K562 (cell line): ENCODE results near the gene KCNAB2. TPM values are rescaled to one million over a fixed set of nuclear protein-coding genes. Genes with fewer than 3 reads are reported as not detected.

Experiments
- BACH1 ChIP-seq: fragments of 200-800 bp; sonication (Bioruptor generic); IDR thresholded peaks from 2 replicates; pipeline ENCODE4 v1.6.1; 2016; ENCODE audit warnings: missing genetic modification characterization, missing compliant biosample characterization
- CREB1 ChIP-seq, 2 experiments: sonication (generic) in 1 of 2; formaldehyde crosslinking in 1 of 2; IDR thresholded peaks; 2 replicates each; pipeline versions ENCODE4 v1.6.1 to v1.8.0; 2012 to 2022; ENCODE audit warnings: inconsistent platforms in 1 of 2, mild to moderate bottlenecking in 1 of 2, missing genetic modification reagents in 1 of 2, moderate library complexity in 1 of 2
- GABPB1 ChIP-seq: sonication (generic); formaldehyde crosslinking; IDR thresholded peaks from 2 replicates; pipeline ENCODE4 v1.8.0; 2022; ENCODE audit warnings: mild to moderate bottlenecking, missing genetic modification reagents
- KLF1 ChIP-seq: fragments of 450-650 bp; IDR thresholded peaks from 2 replicates; pipeline ENCODE4 v1.6.1; 2016; ENCODE audit warnings: missing genetic modification characterization, missing compliant biosample characterization
- MAZ ChIP-seq, 2 experiments: fragments of 450-650 bp in 1 of 2; sonication (generic) in 1 of 2; formaldehyde crosslinking; IDR thresholded peaks in 1 of 2; conservative IDR thresholded peaks in 1 of 2; 2 replicates each; pipeline versions ENCODE4 v1.4.0 to v1.5.0; 2020; ENCODE audit warnings: mild to moderate bottlenecking in 1 of 2, missing genetic modification reagents in 1 of 2
- MXI1 ChIP-seq: IDR thresholded peaks from 2 replicates; pipeline ENCODE4 v1.6.1; 2011; ENCODE audit warnings: low read depth, mild to moderate bottlenecking, improper control_type of control experiment, low read length
- RAD51 ChIP-seq: fragments of 450-650 bp; IDR thresholded peaks from 2 replicates; pipeline ENCODE4 v1.7.1; 2016; ENCODE audit warnings: low read depth, mild to moderate bottlenecking, borderline replicate concordance
- RBFOX2 ChIP-seq: fragments of 200-400 bp; formaldehyde crosslinking; IDR thresholded peaks from 2 replicates; pipeline ENCODE4 v1.6.1; 2017; ENCODE audit warnings: low read depth, mild to moderate bottlenecking, low read length, moderate library complexity
- polyA plus RNA-seq, 8 experiments: library from polyadenylated mRNA; depleted of rRNA in 4 of 8; stranded (reverse) in 5 of 8; unstranded in 3 of 8; fragments of >200 nt; fragmentation: Nextera tagmentation in 2 of 8; fragmentation: Illumina TruSeq in 1 of 8; extraction: Ambion mirVana in 2 of 8; extraction: Trizol in 1 of 8; gene quantifications; 2 replicates each; pipeline versions ENCODE4 v1.2.1 to v1.2.3, GENCODE V29; 2011 to 2014; ENCODE audit warnings: inconsistent platforms in 1 of 8, missing spikeins in 1 of 8
- total RNA-seq, 7 experiments: library from RNA; depleted of rRNA in 6 of 7; stranded (reverse); fragments of >200 nt in 6 of 7; fragmentation: Illumina TruSeq in 2 of 7; extraction: Trizol in 2 of 7; gene quantifications; 2 replicates each; pipeline versions ENCODE4 v1.2.1 to v1.2.3, GENCODE V29; 2011 to 2021; ENCODE audit warnings: low replicate concordance in 1 of 7
- TF ChIP-seq, protein P1 (sequence below): sonication (generic); formaldehyde crosslinking; IDR thresholded peaks from 2 replicates; pipeline ENCODE4 v1.9.0; 2022; ENCODE audit warnings: mild to moderate bottlenecking, missing genetic modification reagents
- TF ChIP-seq, protein P2 (sequence below), 2 experiments: fragments of 450-650 bp; formaldehyde crosslinking in 1 of 2; IDR thresholded peaks; 2 replicates each; pipeline versions ENCODE4 v1.4.0 to v1.6.1; 2014 to 2020; ENCODE audit warnings: mild to moderate bottlenecking in 2 of 2, borderline replicate concordance in 1 of 2, low read depth in 1 of 2
- TF ChIP-seq, protein P3 (sequence below): sonication (generic); formaldehyde crosslinking; IDR thresholded peaks from 2 replicates; pipeline ENCODE4 v1.8.1; 2022; ENCODE audit warnings: missing genetic modification reagents
- TF ChIP-seq, protein P4 (sequence below): fragments of 450-650 bp; IDR thresholded peaks from 2 replicates; pipeline ENCODE4 v1.6.1; 2018; ENCODE audit warnings: mild to moderate bottlenecking, low read depth; ENCODE audit not compliant: partially characterized antibody
- TF ChIP-seq, protein P5 (sequence below): sonication (generic); formaldehyde crosslinking; IDR thresholded peaks from 2 replicates; pipeline ENCODE4 v1.8.1; 2023; ENCODE audit warnings: mild to moderate bottlenecking, missing genetic modification reagents, moderate library complexity

KCNAB2 gene
- total and polyA plus RNA-seq, 9 of the 15 experiments (the other 6 are each of a cell fraction or from before 2014, with no cell fraction given) = 1.8 to 15.8 (median 7.1) TPM

DNA sequence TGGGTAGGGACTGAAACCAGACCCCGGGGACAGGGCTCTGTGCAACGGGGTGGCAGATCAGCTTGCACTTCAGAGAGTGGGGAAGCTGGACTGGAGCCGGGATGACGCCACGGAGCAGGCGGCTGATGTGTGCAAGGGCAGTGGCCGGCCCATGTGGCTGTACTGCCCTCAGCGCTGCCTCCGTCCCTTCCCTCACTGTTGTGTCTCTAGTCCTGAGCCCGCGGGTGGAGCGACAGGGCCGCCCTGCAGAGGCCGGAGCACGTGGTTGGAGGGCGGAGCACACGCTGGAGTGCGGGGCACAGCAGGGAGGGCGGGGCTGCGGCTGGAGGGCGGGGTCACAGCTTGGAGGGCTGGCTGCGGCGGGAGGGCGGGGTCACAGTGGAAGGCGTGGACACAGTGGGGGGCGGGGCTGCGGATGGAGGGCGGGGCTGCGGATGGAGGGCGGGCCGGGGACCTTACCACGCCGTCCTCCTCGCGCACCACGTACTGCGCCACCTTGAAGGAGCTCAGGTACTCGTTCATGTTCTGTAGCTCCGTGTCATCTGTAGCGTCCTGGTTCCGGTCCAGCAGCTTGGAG is 82.0 kb downstream of the KCNAB2 start (continued):
- TF ChIP-seq MXI1 (peak; percentile 86; the same call in 1 of the 2 replicates), RAD51 (peak; percentile 87), BACH1 (tag) (no peak), CREB1 (IDR thresholded peaks at IDR 0.05) (no peak), CREB1 (CRISPR knock-in tag; IDR thresholded peaks at IDR 0.05) (peak; percentile 77), MAZ (CRISPR knock-in tag; conservative IDR thresholded peaks at IDR 0.05 in 1 of 2, IDR thresholded peaks at IDR 0.05 in 1 of 2) (peak; percentile 60 to 61; a peak in 3 of 4 replicates), RBFOX2 (peak; percentile 37; the same call in 1 of the 2 replicates), GABPB1 (CRISPR knock-in tag) (peak; percentile 66), KLF1 (tag) (no peak)
- TF ChIP-seq, protein P1, sequence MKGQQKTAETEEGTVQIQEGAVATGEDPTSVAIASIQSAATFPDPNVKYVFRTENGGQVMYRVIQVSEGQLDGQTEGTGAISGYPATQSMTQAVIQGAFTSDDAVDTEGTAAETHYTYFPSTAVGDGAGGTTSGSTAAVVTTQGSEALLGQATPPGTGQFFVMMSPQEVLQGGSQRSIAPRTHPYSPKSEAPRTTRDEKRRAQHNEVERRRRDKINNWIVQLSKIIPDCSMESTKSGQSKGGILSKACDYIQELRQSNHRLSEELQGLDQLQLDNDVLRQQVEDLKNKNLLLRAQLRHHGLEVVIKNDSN = peak; percentile 94
- TF ChIP-seq, protein P2, sequence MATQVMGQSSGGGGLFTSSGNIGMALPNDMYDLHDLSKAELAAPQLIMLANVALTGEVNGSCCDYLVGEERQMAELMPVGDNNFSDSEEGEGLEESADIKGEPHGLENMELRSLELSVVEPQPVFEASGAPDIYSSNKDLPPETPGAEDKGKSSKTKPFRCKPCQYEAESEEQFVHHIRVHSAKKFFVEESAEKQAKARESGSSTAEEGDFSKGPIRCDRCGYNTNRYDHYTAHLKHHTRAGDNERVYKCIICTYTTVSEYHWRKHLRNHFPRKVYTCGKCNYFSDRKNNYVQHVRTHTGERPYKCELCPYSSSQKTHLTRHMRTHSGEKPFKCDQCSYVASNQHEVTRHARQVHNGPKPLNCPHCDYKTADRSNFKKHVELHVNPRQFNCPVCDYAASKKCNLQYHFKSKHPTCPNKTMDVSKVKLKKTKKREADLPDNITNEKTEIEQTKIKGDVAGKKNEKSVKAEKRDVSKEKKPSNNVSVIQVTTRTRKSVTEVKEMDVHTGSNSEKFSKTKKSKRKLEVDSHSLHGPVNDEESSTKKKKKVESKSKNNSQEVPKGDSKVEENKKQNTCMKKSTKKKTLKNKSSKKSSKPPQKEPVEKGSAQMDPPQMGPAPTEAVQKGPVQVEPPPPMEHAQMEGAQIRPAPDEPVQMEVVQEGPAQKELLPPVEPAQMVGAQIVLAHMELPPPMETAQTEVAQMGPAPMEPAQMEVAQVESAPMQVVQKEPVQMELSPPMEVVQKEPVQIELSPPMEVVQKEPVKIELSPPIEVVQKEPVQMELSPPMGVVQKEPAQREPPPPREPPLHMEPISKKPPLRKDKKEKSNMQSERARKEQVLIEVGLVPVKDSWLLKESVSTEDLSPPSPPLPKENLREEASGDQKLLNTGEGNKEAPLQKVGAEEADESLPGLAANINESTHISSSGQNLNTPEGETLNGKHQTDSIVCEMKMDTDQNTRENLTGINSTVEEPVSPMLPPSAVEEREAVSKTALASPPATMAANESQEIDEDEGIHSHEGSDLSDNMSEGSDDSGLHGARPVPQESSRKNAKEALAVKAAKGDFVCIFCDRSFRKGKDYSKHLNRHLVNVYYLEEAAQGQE (IDR thresholded peaks at IDR 0.05; ENCODE audit: borderline replicate concordance) = peak; percentile 37
- TF ChIP-seq, protein P2 (CRISPR knock-in tag; IDR thresholded peaks at IDR 0.05; ENCODE audit: low read depth) = no peak
- TF ChIP-seq, protein P3, sequence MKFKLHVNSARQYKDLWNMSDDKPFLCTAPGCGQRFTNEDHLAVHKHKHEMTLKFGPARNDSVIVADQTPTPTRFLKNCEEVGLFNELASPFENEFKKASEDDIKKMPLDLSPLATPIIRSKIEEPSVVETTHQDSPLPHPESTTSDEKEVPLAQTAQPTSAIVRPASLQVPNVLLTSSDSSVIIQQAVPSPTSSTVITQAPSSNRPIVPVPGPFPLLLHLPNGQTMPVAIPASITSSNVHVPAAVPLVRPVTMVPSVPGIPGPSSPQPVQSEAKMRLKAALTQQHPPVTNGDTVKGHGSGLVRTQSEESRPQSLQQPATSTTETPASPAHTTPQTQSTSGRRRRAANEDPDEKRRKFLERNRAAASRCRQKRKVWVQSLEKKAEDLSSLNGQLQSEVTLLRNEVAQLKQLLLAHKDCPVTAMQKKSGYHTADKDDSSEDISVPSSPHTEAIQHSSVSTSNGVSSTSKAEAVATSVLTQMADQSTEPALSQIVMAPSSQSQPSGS (CRISPR knock-in tag) = peak; percentile 41; the same call in 1 of the 2 replicates
- TF ChIP-seq, protein P4, sequence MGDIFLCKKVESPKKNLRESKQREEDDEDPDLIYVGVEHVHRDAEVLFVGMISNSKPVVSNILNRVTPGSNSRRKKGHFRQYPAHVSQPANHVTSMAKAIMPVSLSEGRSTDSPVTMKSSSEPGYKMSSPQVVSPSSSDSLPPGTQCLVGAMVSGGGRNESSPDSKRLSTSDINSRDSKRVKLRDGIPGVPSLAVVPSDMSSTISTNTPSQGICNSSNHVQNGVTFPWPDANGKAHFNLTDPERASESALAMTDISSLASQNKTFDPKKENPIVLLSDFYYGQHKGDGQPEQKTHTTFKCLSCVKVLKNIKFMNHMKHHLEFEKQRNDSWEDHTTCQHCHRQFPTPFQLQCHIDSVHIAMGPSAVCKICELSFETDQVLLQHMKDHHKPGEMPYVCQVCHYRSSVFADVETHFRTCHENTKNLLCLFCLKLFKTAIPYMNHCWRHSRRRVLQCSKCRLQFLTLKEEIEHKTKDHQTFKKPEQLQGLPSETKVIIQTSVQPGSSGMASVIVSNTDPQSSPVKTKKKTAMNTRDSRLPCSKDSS = no peak
- TF ChIP-seq, protein P5, sequence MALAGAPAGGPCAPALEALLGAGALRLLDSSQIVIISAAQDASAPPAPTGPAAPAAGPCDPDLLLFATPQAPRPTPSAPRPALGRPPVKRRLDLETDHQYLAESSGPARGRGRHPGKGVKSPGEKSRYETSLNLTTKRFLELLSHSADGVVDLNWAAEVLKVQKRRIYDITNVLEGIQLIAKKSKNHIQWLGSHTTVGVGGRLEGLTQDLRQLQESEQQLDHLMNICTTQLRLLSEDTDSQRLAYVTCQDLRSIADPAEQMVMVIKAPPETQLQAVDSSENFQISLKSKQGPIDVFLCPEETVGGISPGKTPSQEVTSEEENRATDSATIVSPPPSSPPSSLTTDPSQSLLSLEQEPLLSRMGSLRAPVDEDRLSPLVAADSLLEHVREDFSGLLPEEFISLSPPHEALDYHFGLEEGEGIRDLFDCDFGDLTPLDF (CRISPR knock-in tag) = peak; percentile 83
